Nephron progenitor cell (in vitro differentiated cells): Measurements from ENCODE around the gene MYH14.

Experiments
- DNase-seq: peaks from one replicate; pipeline ENCODE4 v3.0.0; 2021
- H3K27ac Mint-ChIP-seq: 2 replicates; pipeline ENCODE4 v1.8.0; 2021; ENCODE audit warnings: mild to moderate bottlenecking, moderate library complexity, mixed read lengths
- H3K27me3 Mint-ChIP-seq: 2 replicates; pipeline ENCODE4 v1.8.0; 2021; ENCODE audit warnings: mild to moderate bottlenecking, low read depth, mixed read lengths; ENCODE audit not compliant: poor library complexity
- H3K36me3 Mint-ChIP-seq: 2 replicates; pipeline ENCODE4 v1.8.0; 2021; ENCODE audit warnings: low read depth, mixed read lengths
- H3K4me1 Mint-ChIP-seq: 2 replicates; pipeline ENCODE4 v1.8.0; 2021; ENCODE audit warnings: mixed read lengths
- H3K4me3 Mint-ChIP-seq: 2 replicates; pipeline ENCODE4 v1.8.0; 2021; ENCODE audit warnings: mild to moderate bottlenecking, moderate library complexity, mixed read lengths
- H3K9me3 Mint-ChIP-seq: 2 replicates; pipeline ENCODE4 v1.8.0; 2021; ENCODE audit warnings: mild to moderate bottlenecking, moderate library complexity, mixed read lengths
- CTCF ChIP-seq: fragments of 200-600 bp; sonication (generic); IDR thresholded peaks from 2 replicates; pipeline ENCODE4 v1.5.0; 2021; ENCODE audit warnings: antibody characterized with exemption

Gene MYH14

GRCh38 chr19:50167314-50167721, 36.1 kb upstream of the MYH14 start:
- DNase-seq, result peak; percentile 54
- Mint-ChIP-seq H3K27ac (peak overlapping the region; percentile 27), H3K4me1 (peaks cover 25% of the 10 kb centered on the region), H3K36me3 (no peaks in the 10 kb centered on the region), H3K9me3 (peaks cover 3% of the 10 kb centered on the region), H3K4me3 (no peak overlapping the region), H3K27me3 (peaks cover 21% of the 10 kb centered on the region)
- no peak for TF ChIP-seq CTCF

DNA sequence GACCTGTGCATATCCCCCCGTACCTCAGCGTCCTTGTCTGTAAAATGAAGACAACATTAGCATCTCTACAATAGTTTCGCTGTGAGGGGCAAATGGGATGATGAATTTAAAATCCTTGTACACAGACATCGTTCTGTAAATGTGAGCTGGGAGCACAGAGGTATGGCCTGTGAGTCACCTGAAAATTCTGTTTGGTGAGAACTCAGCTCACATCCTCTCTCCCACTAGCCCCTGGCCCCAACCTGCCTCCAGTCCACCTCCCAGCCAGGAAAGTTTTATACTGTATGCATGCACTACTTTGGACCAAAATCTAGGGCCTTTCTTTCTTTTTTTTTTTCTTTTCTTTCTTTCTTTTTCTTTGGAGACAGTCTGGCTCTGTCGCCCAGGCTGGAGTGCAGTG, 31.7 kb upstream of the MYH14 start:
- Mint-ChIP-seq H3K4me1 (peaks cover 22% of the 10 kb centered on the region), H3K4me3 (no peak overlapping the region), H3K27ac (no peak overlapping the region), H3K9me3 (no peaks in the 10 kb centered on the region), H3K36me3 (no peaks in the 10 kb centered on the region), H3K27me3 (peaks cover 16% of the 10 kb centered on the region)
- no peak for DNase-seq
- no peak for TF ChIP-seq CTCF

DNA sequence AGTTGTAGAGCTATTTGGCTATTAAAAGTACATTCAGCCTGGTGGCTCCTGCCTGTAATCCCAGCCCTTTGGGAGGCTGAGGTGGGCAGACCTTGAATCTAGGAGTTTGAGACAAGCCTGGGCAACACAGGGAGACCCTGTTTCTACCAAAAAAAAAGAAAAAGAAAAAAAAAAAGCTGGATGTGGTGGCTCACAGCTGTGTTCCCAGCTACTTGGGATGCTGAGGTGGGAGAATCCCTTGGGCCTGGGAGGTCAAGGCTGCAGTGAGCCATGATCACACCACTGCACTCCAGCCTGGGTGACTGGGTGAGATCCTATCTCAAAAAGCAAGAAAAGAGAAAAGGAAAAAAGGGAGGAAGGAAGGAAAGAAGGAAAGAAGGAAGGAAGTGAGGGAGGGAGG, 30.7 kb upstream of the MYH14 start:
- Mint-ChIP-seq H3K36me3 (no peaks in the 10 kb centered on the region), H3K9me3 (no peaks in the 10 kb centered on the region), H3K27ac (no peak overlapping the region), H3K27me3 (peaks cover 12% of the 10 kb centered on the region), H3K4me3 (no peak overlapping the region), H3K4me1 (peaks cover 14% of the 10 kb centered on the region)
- no peak for TF ChIP-seq CTCF
- no peak for DNase-seq

DNA sequence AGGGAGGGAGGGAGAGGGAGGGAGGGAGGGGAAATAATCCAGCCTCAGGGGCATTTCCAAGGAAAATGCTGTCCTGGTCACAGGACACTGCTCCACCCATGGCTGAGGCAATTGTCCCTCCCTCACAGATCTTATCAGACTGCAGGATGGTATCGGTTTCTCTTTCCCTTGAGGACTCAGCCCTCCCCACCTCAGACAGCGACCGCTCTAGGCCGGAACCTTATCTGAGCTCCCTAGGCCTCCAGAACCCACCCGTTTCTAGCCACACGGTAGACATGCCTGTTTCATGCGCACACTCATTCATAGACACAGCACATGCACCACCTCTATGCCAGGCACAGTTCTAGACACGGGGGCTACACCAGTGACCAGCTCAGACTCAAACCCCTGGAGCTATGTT, 30.3 kb upstream of the MYH14 start:
- Mint-ChIP-seq H3K4me1 (peaks cover 15% of the 10 kb centered on the region), H3K27me3 (peaks cover 12% of the 10 kb centered on the region), H3K36me3 (no peaks in the 10 kb centered on the region), H3K9me3 (no peaks in the 10 kb centered on the region), H3K27ac (peak overlapping the region; percentile 56), H3K4me3 (no peak overlapping the region)
- TF ChIP-seq CTCF, result no peak
- no peak for DNase-seq

DNA sequence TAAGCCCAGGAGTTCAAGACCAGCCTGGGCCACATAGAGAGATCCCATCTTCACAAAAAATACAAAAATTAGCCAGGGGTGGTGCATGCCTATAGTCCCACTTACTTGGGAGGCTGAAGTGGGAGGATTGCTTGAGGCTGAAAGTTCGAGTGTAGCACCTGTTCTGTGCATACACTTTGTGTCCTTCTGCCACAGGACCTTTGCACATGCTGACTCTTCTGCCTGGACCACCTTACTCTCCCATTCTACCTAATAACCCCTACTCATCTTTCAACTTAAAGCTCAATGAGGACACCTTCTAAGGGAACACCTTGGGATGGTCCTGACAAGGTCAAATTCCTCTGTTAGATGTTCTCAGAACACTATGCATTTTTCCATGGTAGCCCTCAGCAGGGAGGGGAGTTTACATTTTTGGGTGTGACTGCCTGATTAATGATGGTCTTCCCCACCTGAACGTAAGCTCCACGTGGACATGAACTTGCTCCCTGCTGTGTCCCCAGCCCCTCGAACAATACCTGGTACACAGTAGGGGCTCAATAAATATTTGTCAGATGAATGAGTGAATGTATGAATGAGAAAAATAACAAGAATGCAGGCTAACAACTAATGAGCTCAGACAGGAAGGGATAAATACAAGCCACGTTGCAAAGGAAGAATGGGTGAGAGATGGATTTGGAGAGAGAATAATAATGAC, 29.2 kb upstream of the MYH14 start:
- no peak overlapping the region for H3K4me3 Mint-ChIP-seq
- H3K36me3 Mint-ChIP-seq, result no peaks in the 10 kb centered on the region
- TF ChIP-seq CTCF, result no peak

DNA sequence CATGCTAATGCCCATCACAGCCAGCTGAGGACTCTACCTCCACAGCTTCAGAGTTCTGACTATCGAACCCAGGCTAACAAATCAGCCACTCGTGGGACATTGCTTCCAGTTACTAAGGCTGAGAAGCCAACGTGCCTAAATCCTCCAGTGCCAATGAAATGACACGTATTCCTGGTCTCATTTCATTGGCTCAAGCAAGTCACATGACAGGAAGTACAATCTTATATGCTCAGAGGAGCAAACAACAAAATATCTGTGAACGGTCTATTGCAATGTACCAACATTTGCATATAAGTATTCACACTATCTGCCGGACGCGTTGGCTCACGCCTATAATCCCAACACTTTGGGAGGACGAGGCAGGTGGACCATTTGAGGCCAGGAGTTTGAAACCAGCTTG, 27.5 kb upstream of the MYH14 start:
- no peak for TF ChIP-seq CTCF
- peaks cover 21% of the 10 kb centered on the region for H3K4me1 Mint-ChIP-seq

More for the DNA sequence above, 29.2 kb upstream of the MYH14 start:
- DNase-seq, result no peak
- Mint-ChIP-seq H3K27me3 (peaks cover 12% of the 10 kb centered on the region), H3K9me3 (no peaks in the 10 kb centered on the region), H3K4me1 (peaks cover 23% of the 10 kb centered on the region), H3K27ac (no peak overlapping the region)

More for the DNA sequence above, 27.5 kb upstream of the MYH14 start:
- peaks cover 8% of the 10 kb centered on the region for H3K27me3 Mint-ChIP-seq
- H3K4me3 Mint-ChIP-seq, result no peak overlapping the region
- no peaks in the 10 kb centered on the region for H3K36me3 Mint-ChIP-seq
- no peak overlapping the region for H3K27ac Mint-ChIP-seq
- H3K9me3 Mint-ChIP-seq, result no peaks in the 10 kb centered on the region
- DNase-seq, result no peak
